Measurements from ENCODE around the gene NDUFA13.

Gene NDUFA13

GRCh38 chr19:19549804-19550464 lies 33.9 kb downstream of the NDUFA13 start:
- DNase-seq: no peak

GRCh38 chr19:19550485-19550929 lies 34.5 kb downstream of the NDUFA13 start:
- DNase-seq: peak; percentile 94

GRCh38 chr19:19550972-19551852 lies 35.2 kb downstream of the NDUFA13 start:
- DNase-seq: no peak

- no peak for DNase-seq
These were observed 35.8 kb downstream of the NDUFA13 start for GRCh38 chr19:19551853-19552192.

GRCh38 chr19:19552798-19553197 lies 36.8 kb downstream of the NDUFA13 start:
- peak; percentile 40 for DNase-seq

- DNase-seq: no peak
These were observed 37.6 kb downstream of the NDUFA13 start for GRCh38 chr19:19553670-19554069.

- DNase-seq: peak; percentile 37
These were observed 38.3 kb downstream of the NDUFA13 start for GRCh38 chr19:19554074-19555023.

GRCh38 chr19:19558055-19558454 lies 42.0 kb downstream of the NDUFA13 start:
- DNase-seq: no peak

- DNase-seq: no peak
These were observed 42.6 kb downstream of the NDUFA13 start for GRCh38 chr19:19558636-19559035.

- DNase-seq: no peak
These were observed 43.9 kb downstream of the NDUFA13 start for GRCh38 chr19:19559931-19560330.

- DNase-seq: no peak
These were observed 46.1 kb downstream of the NDUFA13 start for GRCh38 chr19:19561946-19562664.

GRCh38 chr19:19562665-19563347 lies 46.8 kb downstream of the NDUFA13 start:
- DNase-seq: no peak

- DNase-seq: no peak
These were observed 47.4 kb downstream of the NDUFA13 start for GRCh38 chr19:19563348-19563848.

GRCh38 chr19:19566306-19566705 lies 50.3 kb downstream of the NDUFA13 start:
- DNase-seq: no peak

GRCh38 chr19:19567391-19567790 lies 51.4 kb downstream of the NDUFA13 start:
- no peak for DNase-seq

- peak; percentile 32 for DNase-seq
These were observed 53.1 kb downstream of the NDUFA13 start for GRCh38 chr19:19568802-19569756.

GRCh38 chr19:19570571-19570970 lies 54.5 kb downstream of the NDUFA13 start:
- no peak for DNase-seq

GRCh38 chr19:19571071-19571786 lies 55.2 kb downstream of the NDUFA13 start:
- DNase-seq: no peak

GRCh38 chr19:19575411-19575810 lies 59.4 kb downstream of the NDUFA13 start:
- no peak for DNase-seq

Measured in fibroblast of skin of abdomen (primary cell).